GM19239 (cell line): ENCODE results near the gene SRRM4.
A peak's percentile ranks its signal among the peaks of the same experiment; 100 is the strongest.
"Not testable (repeated sequence)": the region's sequence is repeated elsewhere in the genome, so short reads cannot be mapped to it uniquely, and the experiment has no call there.

Experiments
- DNase-seq: peaks from one replicate; pipeline ENCODE4 v3.0.0; 2011; ENCODE audit warnings: low spot score; ENCODE audit not compliant: insufficient read length
- FAIRE-seq: peaks from 2 replicates; lab custom pipeline; 2011; peaks lifted over from hg19 to GRCh38; lab: Jason Lieb, UNC

SRRM4 gene

DNA sequence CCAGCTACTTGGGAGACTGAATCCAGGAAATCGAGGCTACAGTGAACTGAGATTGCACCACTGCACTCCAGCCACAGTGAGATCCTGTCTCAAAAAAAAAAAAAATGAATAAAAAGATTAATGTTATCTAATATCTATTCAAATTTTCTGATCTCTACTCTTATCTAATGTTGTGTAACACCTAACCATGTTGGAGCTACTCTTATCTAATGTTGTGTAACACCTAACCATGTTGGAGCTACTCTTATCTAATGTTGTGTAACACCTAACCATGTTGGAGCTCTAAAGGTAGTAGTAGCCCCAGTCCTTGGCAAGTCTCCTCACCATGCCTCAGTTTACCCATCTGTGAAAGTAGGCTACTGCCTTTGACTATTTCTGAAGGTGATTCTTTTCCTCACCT is 26.9 kb downstream of the SRRM4 start:
- not testable (repeated sequence) for FAIRE-seq

DNA sequence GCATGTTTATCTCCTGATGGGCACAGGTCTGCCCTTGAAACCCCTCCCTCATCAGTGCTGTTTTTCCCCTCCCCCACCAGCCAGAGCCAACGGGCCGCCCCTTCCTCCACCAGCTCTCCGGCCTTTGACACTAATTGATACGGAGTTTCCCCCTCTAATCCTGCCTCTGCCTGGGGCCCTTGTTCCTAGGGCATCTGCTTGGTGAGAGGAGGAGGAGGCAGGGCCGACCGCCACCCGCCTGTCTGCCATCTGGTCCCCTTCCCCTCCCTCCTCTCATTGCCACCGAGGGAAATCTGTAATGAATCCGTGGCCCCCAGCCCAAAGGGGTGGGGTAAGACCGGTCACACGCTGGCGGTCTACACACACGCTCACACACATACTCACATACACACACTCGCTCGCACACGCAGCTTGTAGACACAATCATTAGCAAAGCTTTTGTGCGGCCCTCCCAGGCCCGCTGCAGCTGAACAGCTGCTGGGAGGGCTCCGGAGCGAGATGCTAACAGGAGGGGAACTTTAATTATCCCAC is 27.4 kb downstream of the SRRM4 start:
- FAIRE-seq (no peak), DNase-seq (no peak)

More for the DNA sequence above, 26.9 kb downstream of the SRRM4 start:
- DNase-seq, result not testable (repeated sequence)

DNA sequence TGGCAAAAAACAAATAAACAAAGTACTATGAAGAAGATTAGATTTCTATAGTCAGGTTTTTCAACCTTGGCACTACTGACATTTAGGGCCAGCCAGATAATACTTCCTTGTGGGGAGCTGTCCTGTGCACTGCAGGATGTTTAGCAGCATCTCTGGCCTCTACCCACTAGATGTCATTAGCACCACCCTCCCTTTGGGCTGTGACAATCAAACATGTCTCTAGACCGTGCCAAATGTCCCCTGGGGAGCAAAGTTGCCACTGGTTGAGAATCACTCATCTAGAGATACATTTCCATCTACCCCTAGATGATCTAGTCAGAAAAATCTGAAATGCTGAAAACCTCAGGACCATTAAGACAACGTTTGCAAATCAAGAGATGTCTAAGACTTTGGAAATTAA is 29.9 kb downstream of the SRRM4 start:
- FAIRE-seq, result no peak
- DNase-seq, result no peak

GRCh38 chr12:119012179-119012578 is 30.8 kb downstream of the SRRM4 start:
- FAIRE-seq, result no peak
- no peak for DNase-seq

DNA sequence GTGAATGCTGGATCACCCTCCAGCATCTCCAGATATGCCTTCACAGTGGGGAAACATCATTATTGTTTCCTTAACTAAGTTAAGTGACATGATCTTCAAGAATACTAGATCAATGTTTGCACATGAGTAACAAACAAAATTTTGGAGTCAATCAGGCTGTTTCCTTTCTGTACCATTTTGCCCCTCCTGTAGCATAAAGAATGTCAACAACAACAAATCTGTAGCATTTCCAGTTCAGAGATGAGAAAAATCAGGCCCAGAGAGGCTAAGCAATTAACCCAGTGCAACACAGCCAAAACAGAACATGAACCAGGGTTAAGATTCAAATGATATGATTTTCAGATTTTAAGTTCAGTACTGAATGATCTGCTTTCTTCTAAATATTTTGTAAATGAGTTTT is 31.7 kb downstream of the SRRM4 start:
- FAIRE-seq, result no peak
- DNase-seq, result no peak

- FAIRE-seq (no peak), DNase-seq (no peak)
Measured at GRCh38 chr12:119014368-119014767, 33.0 kb downstream of the SRRM4 start.

GRCh38 chr12:119016715-119017114 is 35.4 kb downstream of the SRRM4 start:
- no peak for DNase-seq
- FAIRE-seq, result no peak

DNA sequence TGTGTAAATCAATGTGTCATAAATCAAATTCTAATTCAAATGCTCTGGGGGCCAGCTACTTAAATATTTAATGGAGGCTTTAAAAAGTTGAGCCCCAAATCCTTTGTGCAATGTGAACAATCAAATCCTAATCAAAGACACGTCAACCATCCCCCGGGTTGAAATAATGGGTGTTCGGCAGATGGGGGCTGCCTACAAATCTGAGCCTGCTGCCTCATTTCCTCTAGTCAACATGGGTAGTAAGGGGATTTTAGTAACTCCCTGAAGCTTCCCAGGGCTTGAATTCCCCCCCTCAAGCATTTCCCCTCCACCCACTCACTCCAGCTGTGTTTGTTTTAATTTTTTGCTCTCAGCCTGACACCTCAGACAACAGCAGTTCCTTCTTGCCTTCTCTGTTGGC is 37.8 kb downstream of the SRRM4 start:
- no peak for FAIRE-seq
- DNase-seq, result no peak

- no peak for FAIRE-seq
Measured at GRCh38 chr12:119020406-119021360, 39.3 kb downstream of the SRRM4 start.

GRCh38 chr12:119024356-119024755 is 43.0 kb downstream of the SRRM4 start:
- DNase-seq (no peak), FAIRE-seq (no peak)

More at GRCh38 chr12:119020406-119021360, 39.3 kb downstream of the SRRM4 start:
- peak; percentile 18 for DNase-seq

DNA sequence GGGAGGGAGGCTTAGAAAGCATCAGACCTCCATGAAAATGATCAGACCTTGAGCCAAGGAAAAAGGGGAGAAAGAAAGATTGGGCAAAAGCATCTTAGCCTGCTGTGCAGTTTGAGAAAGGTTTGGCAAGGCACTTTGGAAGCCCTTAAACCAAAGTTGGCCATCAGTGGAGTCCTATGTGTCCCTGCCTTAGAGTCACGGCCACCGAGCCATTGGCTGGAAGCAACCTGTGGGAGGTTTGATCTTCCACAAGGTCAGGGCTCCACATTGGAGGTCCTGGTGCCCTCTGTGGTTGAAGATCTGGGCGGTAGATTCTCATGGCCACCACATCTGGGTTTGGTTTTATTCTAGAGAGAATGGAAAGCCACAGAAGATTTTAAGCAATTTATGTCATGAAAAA is 44.4 kb downstream of the SRRM4 start:
- no peak for FAIRE-seq
- DNase-seq, result no peak

- not testable (repeated sequence) for DNase-seq, FAIRE-seq
Measured at GRCh38 chr12:119033332-119033731, 52.0 kb downstream of the SRRM4 start.

GRCh38 chr12:119036878-119037825 is 55.8 kb downstream of the SRRM4 start:
- DNase-seq, result peak; percentile 40
- peak; percentile 63 for FAIRE-seq

DNA sequence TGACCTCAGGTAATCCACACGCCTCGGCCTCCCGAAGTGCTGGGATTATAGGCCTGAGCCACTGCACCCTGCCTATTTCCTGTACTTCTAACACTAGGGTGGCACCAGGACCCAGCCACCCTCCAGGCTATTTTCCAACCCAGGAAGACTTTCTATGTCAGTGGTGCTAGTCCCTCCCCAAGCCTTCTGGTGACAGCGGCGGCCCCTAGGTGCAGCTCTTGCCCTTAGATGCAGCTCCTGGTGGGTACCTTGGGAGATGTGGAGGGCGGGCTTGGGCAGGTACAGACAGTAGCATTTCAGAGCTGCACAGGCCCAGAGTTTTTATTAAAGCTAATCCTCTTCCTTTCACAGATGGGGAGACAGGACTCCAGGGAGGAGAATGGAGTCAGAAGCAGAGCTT is 62.8 kb downstream of the SRRM4 start:
- DNase-seq, result no peak
- FAIRE-seq, result no peak

DNA sequence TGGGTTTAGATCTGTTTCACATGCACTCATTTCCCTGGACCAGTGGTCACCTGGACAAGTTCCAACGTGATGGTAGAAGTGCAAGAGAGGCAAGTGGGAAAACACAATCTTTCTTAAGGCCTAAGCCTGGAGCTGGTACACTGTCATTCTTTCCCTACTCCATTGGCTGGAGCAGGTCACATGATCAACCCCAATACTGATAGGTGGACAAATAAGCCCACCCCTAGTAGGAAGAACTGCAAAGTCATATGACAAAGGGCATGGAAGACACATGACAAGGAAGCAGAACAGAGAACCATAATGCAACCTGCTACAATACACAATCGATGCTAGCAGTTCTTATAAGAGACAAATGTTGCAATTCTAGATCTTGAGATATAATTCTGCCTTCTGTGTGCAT is 66.3 kb downstream of the SRRM4 start:
- no peak for DNase-seq
- FAIRE-seq, result no peak

GRCh38 chr12:119050663-119051062 is 69.3 kb downstream of the SRRM4 start:
- DNase-seq, result no peak
- no peak for FAIRE-seq

GRCh38 chr12:119051474-119051873 is 70.1 kb downstream of the SRRM4 start:
- no peak for FAIRE-seq
- no peak for DNase-seq

- DNase-seq (no peak), FAIRE-seq (no peak)
Measured at GRCh38 chr12:119052001-119052400, 70.7 kb downstream of the SRRM4 start.

GRCh38 chr12:119055977-119056376 is 74.6 kb downstream of the SRRM4 start:
- FAIRE-seq (no peak), DNase-seq (no peak)
